ENCODE results near the gene RPS10.
"Not testable (repeated sequence)": the region's sequence is repeated elsewhere in the genome, so short reads cannot be mapped to it uniquely, and the experiment has no call there.

Gene RPS10

GRCh38 chr6:34416877-34417371, 8.9 kb downstream of the RPS10 start:
- Histone ChIP-seq H3K4me3 (no peak overlapping the region), H3K27ac (no peak overlapping the region)
- no peak for TF ChIP-seq CTCF (IDR thresholded peaks at IDR 0.05)
- DNase-seq (ENCODE audit: low spot score): no peak

- peak; percentile 60 for TF ChIP-seq CTCF (IDR thresholded peaks at IDR 0.05)
- DNase-seq (ENCODE audit: low spot score): no peak
- Histone ChIP-seq H3K27ac (peak overlapping the region; percentile 58 to 79), H3K4me3 (peak overlapping the region; percentile 46)
Measured at GRCh38 chr6:34414999-34415858, 10.6 kb downstream of the RPS10 start.

DNA sequence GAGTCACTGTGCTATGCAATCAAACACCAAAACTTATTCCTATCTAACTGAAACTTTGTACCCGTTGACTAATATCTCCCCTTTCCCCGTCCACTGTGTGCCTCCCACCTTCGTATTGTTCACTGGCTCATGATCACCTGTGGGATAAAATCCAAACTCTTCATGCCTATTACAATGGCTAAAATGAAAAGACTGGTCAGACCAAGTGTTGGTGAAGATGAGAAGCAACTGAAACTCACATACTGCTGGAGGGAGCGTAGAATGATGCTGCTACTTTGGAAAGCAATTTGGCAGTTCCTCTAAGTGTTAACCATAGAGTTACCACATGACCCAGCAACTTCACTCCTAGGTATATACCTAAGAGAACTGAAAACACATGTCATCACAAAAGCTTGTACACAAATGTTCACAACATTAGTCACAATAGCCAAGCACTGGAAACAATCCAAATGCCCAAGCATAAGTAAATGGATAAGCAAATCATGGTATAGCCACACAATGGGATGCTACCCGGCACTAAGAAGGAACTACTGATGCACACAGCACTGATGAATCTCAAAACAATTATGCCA, 13.1 kb downstream of the RPS10 start:
- no peak for DNase-seq (ENCODE audit: low spot score)
- Histone ChIP-seq H3K4me3 (no peak overlapping the region), H3K27ac (no peak overlapping the region)
- TF ChIP-seq CTCF (IDR thresholded peaks at IDR 0.05): no peak

- no peak overlapping the region for H3K4me3 ChIP-seq
- H3K27ac ChIP-seq: no peak overlapping the region
- no peak for TF ChIP-seq CTCF (IDR thresholded peaks at IDR 0.05)
- DNase-seq (ENCODE audit: low spot score): no peak
Measured at GRCh38 chr6:34412016-34412415, 13.9 kb downstream of the RPS10 start.

DNA sequence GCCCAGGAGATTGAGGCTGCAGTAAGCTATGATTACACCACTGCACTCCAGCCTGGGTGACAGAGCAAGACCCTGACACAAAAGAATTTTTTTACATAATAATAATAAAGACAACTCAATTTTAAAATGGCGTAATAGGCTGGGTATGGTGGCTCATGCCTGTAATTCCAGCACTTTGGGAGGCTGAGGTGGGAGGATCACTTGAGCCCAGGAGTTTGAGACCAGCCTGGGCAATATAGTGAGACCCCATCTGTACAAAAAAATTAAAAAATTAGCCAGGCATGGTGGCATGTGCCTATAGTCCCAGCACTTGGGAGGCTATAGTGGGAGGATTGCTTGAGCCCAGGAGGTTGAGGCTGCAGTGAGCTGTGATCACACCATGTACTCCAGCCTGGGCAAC, 18.0 kb downstream of the RPS10 start:
- not testable (repeated sequence) for DNase-seq (ENCODE audit: low spot score); H3K27ac ChIP-seq; H3K4me3 ChIP-seq

GRCh38 chr6:34396518-34396917, 29.4 kb downstream of the RPS10 start:
- DNase-seq (ENCODE audit: low spot score): no peak
- Histone ChIP-seq H3K4me3 (no peak overlapping the region), H3K27ac (no peak overlapping the region)
- TF ChIP-seq CTCF (IDR thresholded peaks at IDR 0.05): no peak

DNA sequence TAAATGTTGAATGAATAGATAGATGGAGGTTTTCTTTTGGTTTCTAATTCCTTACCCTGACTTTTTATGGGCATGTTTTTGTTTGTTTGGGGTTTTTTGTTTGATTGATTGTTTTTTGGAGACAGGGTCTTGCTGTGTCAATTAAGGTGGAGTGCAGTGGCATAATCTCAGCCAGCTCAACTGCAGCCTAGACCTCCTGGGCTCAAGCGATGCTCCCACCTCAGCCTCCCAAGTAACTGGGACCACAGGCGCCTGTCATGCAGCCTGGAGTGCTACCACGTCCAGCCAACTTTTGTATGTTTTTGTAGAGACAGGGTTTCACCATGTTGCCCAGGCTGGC, 31.9 kb downstream of the RPS10 start:
- no peak for DNase-seq (ENCODE audit: low spot score)

More for the DNA sequence above, 31.9 kb downstream of the RPS10 start:
- Histone ChIP-seq H3K27ac (peak overlapping the region in 1 of 2 donors; percentile 14), H3K4me3 (no peak overlapping the region)
- TF ChIP-seq CTCF (IDR thresholded peaks at IDR 0.05): no peak

Data from coronary artery (tissue), 2 donors.